Neural cell (in vitro differentiated cells): Measurements from ENCODE around the gene TSLP. TPM values are rescaled to one million over a fixed set of nuclear protein-coding genes. Genes with fewer than 3 reads are reported as not detected.

ENCODE experiments used
- H2AFZ ChIP-seq: fragments of 200-600, 300-800 bp; sonication (generic), shearing (Covaris generic); 2 replicates; pipeline ENCODE4 v1.6.0; 2014; ENCODE audit warnings: low read depth, mild to moderate bottlenecking, antibody characterized with exemption, low read length, moderate library complexity
- H3F3A ChIP-seq: fragments of 200-600 bp; shearing (Covaris generic); 2 replicates; pipeline ENCODE4 v1.6.1; 2016; ENCODE audit warnings: mild to moderate bottlenecking, moderate library complexity, mixed read lengths, antibody characterized with exemption, low read length; ENCODE audit not compliant: insufficient read depth, poor library complexity, severe bottlenecking
- H3K27ac ChIP-seq: fragments of 200-600, 300-800 bp; sonication (generic), shearing (Covaris generic); 2 replicates; pipeline ENCODE4 v1.5.1; 2014; ENCODE audit warnings: mild to moderate bottlenecking, low read length, moderate library complexity
- H3K27me3 ChIP-seq: fragments of 300-800, 200-600 bp; sonication (generic), shearing (Covaris generic); 2 replicates; pipeline ENCODE4 v1.6.0; 2014; ENCODE audit warnings: mild to moderate bottlenecking, low read depth, low read length, moderate library complexity; ENCODE audit not compliant: insufficient read depth
- H3K36me3 ChIP-seq: fragments of 300-800, 200-600 bp; sonication (generic), shearing (Covaris generic); 2 replicates; pipeline ENCODE4 v1.5.1; 2014; ENCODE audit warnings: mild to moderate bottlenecking, antibody characterized with exemption, low read length, moderate library complexity; ENCODE audit not compliant: insufficient read depth
- H3K4me2 ChIP-seq: fragments of 300-800, 200-600 bp; sonication (generic), shearing (Covaris generic); 2 replicates; pipeline ENCODE4 v1.6.0; 2014; ENCODE audit warnings: mild to moderate bottlenecking, low read length
- H3K4me3 ChIP-seq: fragments of 300-800, 200-600 bp; sonication (generic), shearing (Covaris generic); 2 replicates; pipeline ENCODE4 v1.5.1; 2014; ENCODE audit warnings: mild to moderate bottlenecking, low read length, moderate library complexity
- H3K79me2 ChIP-seq: fragments of 200-600 bp; shearing (Covaris generic); replicated peaks from 2 replicates; pipeline ENCODE4 v1.6.0; 2014; ENCODE audit warnings: mild to moderate bottlenecking, low read length, moderate library complexity; ENCODE audit not compliant: insufficient read depth
- H3K9ac ChIP-seq: fragments of 300-800, 200-600 bp; sonication (generic), shearing (Covaris generic); 2 replicates; pipeline ENCODE4 v1.6.1; 2016; ENCODE audit warnings: mild to moderate bottlenecking, low read length, mixed read lengths
- H3K9me2 ChIP-seq: fragments of 200-600 bp; shearing (Covaris generic); 2 replicates; pipeline ENCODE4 v1.6.1; 2016; ENCODE audit warnings: mild to moderate bottlenecking, low read length, mixed read lengths; ENCODE audit not compliant: insufficient read depth
- H3K9me3 ChIP-seq: fragments of 200-600, 300-800 bp; sonication (generic), shearing (Covaris generic); 2 replicates; pipeline ENCODE4 v1.6.1; 2016; ENCODE audit warnings: mild to moderate bottlenecking, mixed run types, low read length, moderate library complexity, mixed read lengths
- H4K20me1 ChIP-seq: fragments of 200-600 bp; shearing (Covaris generic); 2 replicates; pipeline ENCODE4 v1.6.1; 2016; ENCODE audit warnings: mild to moderate bottlenecking, mixed run types; ENCODE audit not compliant: insufficient read depth
- EP300 ChIP-seq: fragments of 450-650 bp; conservative IDR thresholded peaks from 2 replicates; pipeline ENCODE4 v1.6.1; 2014; ENCODE audit warnings: antibody characterized with exemption, mild to moderate bottlenecking, moderate library complexity; ENCODE audit not compliant: poor library complexity, severe bottlenecking
- EZH2 ChIP-seq: fragments of 200-600, 300-800 bp; shearing (Covaris generic), sonication (generic); IDR thresholded peaks from 2 replicates; pipeline ENCODE4 v1.6.1; 2014; ENCODE audit warnings: antibody characterized with exemption, low read length, borderline replicate concordance, mild to moderate bottlenecking; ENCODE audit not compliant: insufficient read depth, poor library complexity, severe bottlenecking
- MXI1 ChIP-seq: fragments of 450-650 bp; conservative IDR thresholded peaks from 2 replicates; pipeline ENCODE4 v1.6.1; 2014; ENCODE audit warnings: antibody characterized with exemption, mild to moderate bottlenecking; ENCODE audit not compliant: poor library complexity, severe bottlenecking
- POLR2AphosphoS5 ChIP-seq: IDR thresholded peaks from 2 replicates; pipeline ENCODE4 v1.6.1; 2012
- RAD21 ChIP-seq: fragments of 450-650 bp; conservative IDR thresholded peaks from 2 replicates; pipeline ENCODE4 v1.6.1; 2014; ENCODE audit warnings: antibody characterized with exemption, mild to moderate bottlenecking, moderate library complexity
- SMC3 ChIP-seq: fragments of 450-650 bp; conservative IDR thresholded peaks from 2 replicates; pipeline ENCODE4 v1.6.1; 2014; ENCODE audit warnings: antibody characterized with exemption, mild to moderate bottlenecking, moderate library complexity; ENCODE audit not compliant: poor library complexity
- TAF1 ChIP-seq: IDR thresholded peaks from 2 replicates; pipeline ENCODE4 v1.6.1; 2012; ENCODE audit warnings: low read depth
- polyA plus RNA-seq: library from polyadenylated mRNA; depleted of rRNA; stranded (reverse); fragments of >200 nt; gene quantifications from 2 replicates; pipeline ENCODE4 v1.2.3, GENCODE V29; 2014
- TF ChIP-seq, protein P1 (sequence below): fragments of 450-650 bp; IDR thresholded peaks from 2 replicates; pipeline ENCODE4 v1.5.1; 2014; ENCODE audit warnings: antibody characterized with exemption, mild to moderate bottlenecking, moderate library complexity; ENCODE audit not compliant: poor library complexity, severe bottlenecking
- TF ChIP-seq, protein P2 (sequence below): IDR thresholded peaks from 2 replicates; pipeline ENCODE4 v1.6.1; 2012; ENCODE audit warnings: borderline replicate concordance

Gene TSLP
- polyA plus RNA-seq, 1 donor from 2014 or later, result not detected

DNA sequence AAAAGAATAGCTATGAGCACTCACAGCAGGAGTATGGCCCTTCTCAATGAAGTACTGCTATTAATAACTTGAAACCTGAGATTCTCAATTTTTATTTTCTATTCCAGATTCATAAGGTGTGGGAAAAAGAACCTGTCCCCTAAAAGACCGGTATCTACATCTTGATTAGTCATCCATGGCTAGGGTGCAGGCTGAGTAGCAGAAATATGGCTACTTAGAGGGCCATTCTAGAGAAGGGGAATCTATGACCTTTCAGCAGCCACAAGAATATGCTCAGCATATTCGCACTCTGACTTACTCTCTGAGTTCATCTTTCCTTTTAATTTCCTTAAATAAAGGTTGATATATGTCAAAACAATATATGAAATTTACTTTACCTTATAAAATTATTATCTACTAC is 48.3 kb downstream of the TSLP start:
- Histone ChIP-seq H2AFZ (no peak overlapping the region), H4K20me1 (no peaks in the 10 kb centered on the region), H3K36me3 (peaks cover 13% of the 10 kb centered on the region), H3K27ac (no peak overlapping the region), H3K4me2 (no peak overlapping the region), H3K79me2 (no peaks in the 10 kb centered on the region), H3K27me3 (no peaks in the 10 kb centered on the region), H3F3A (no peaks in the 10 kb centered on the region), H3K4me3 (no peak overlapping the region), H3K9me3 (no peaks in the 10 kb centered on the region), H3K9ac (no peak overlapping the region), H3K9me2 (no peaks in the 10 kb centered on the region)
- TF ChIP-seq RAD21, result no peak
- TF ChIP-seq POLR2AphosphoS5, result no peak
- TF ChIP-seq SMC3, result no peak
- TF ChIP-seq, protein P1, sequence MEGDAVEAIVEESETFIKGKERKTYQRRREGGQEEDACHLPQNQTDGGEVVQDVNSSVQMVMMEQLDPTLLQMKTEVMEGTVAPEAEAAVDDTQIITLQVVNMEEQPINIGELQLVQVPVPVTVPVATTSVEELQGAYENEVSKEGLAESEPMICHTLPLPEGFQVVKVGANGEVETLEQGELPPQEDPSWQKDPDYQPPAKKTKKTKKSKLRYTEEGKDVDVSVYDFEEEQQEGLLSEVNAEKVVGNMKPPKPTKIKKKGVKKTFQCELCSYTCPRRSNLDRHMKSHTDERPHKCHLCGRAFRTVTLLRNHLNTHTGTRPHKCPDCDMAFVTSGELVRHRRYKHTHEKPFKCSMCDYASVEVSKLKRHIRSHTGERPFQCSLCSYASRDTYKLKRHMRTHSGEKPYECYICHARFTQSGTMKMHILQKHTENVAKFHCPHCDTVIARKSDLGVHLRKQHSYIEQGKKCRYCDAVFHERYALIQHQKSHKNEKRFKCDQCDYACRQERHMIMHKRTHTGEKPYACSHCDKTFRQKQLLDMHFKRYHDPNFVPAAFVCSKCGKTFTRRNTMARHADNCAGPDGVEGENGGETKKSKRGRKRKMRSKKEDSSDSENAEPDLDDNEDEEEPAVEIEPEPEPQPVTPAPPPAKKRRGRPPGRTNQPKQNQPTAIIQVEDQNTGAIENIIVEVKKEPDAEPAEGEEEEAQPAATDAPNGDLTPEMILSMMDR, result no peak
- TF ChIP-seq EP300, result no peak

DNA sequence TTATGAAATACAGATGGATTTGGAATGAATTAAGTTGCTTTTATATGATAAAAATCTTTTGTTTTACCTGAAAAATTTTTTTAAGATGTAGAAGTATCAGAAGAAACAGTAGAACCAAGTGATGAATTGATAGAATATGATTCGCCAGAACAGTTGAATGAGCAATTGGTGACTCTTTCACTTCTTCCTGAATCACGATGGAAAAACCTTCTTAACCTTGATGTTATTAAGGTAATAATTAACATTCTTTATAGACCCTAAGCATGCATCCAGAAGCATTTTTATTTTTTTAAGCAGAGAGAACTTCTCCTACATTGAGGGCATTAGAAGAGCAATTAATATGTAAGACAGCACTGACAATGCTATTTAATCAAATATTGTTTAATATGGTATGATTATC is 49.4 kb downstream of the TSLP start:
- Histone ChIP-seq H3F3A (no peaks in the 10 kb centered on the region), H3K27me3 (no peaks in the 10 kb centered on the region), H3K9ac (no peak overlapping the region), H3K27ac (no peak overlapping the region), H3K4me3 (no peak overlapping the region), H3K79me2 (no peaks in the 10 kb centered on the region), H3K4me2 (no peak overlapping the region), H2AFZ (no peak overlapping the region), H4K20me1 (no peaks in the 10 kb centered on the region), H3K9me3 (no peaks in the 10 kb centered on the region), H3K36me3 (peaks cover 13% of the 10 kb centered on the region), H3K9me2 (no peaks in the 10 kb centered on the region)
- TF ChIP-seq MXI1 (no peak), EZH2 (no peak), RAD21 (no peak), EP300 (no peak), SMC3 (no peak), TAF1 (no peak), POLR2AphosphoS5 (no peak)
- TF ChIP-seq, protein P2, sequence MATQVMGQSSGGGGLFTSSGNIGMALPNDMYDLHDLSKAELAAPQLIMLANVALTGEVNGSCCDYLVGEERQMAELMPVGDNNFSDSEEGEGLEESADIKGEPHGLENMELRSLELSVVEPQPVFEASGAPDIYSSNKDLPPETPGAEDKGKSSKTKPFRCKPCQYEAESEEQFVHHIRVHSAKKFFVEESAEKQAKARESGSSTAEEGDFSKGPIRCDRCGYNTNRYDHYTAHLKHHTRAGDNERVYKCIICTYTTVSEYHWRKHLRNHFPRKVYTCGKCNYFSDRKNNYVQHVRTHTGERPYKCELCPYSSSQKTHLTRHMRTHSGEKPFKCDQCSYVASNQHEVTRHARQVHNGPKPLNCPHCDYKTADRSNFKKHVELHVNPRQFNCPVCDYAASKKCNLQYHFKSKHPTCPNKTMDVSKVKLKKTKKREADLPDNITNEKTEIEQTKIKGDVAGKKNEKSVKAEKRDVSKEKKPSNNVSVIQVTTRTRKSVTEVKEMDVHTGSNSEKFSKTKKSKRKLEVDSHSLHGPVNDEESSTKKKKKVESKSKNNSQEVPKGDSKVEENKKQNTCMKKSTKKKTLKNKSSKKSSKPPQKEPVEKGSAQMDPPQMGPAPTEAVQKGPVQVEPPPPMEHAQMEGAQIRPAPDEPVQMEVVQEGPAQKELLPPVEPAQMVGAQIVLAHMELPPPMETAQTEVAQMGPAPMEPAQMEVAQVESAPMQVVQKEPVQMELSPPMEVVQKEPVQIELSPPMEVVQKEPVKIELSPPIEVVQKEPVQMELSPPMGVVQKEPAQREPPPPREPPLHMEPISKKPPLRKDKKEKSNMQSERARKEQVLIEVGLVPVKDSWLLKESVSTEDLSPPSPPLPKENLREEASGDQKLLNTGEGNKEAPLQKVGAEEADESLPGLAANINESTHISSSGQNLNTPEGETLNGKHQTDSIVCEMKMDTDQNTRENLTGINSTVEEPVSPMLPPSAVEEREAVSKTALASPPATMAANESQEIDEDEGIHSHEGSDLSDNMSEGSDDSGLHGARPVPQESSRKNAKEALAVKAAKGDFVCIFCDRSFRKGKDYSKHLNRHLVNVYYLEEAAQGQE, result no peak
- TF ChIP-seq, protein P1, result no peak
